ENCODE data around the gene NGRN.

NGRN gene

DNA sequence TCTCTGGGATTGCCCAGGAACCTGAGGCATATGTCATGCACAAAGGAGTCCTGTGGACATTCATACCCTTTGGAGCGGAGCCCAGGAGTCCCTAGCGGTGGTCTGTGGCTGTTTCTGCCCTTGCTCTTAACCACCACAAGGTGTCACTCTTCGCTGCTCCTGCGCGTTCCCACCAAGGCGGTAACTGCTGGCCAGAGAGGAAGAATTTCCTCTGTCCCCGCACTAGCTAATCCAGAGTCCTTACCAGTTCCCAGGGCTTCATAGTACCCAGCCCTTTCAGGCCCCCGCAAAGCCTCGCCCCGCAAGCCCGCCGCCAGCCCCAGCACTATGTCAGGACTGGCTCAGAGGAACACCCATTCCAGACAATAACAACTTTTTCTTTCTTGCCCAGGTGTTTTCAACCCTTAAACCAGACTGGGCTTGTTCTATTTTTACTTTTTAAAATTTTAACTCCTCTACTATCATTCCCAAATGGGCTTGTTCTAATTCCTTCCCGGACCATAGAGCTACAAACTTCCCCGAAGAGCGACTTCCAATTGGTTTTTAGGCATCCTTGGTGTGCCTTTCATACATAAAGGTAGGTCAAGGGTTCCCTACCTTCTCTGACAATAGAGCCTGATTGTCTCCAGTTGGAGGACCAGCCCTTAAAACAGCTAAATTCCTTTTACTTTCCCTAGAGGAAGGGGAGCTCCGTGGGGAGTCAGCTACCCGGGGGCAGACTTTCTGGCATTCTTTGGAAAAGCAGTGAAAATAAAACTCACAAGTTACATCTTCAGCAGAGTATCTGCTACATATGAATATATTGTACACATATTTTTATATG is 54.8 kb downstream of the NGRN start:
- DNase-seq: peak; percentile 58

DNA sequence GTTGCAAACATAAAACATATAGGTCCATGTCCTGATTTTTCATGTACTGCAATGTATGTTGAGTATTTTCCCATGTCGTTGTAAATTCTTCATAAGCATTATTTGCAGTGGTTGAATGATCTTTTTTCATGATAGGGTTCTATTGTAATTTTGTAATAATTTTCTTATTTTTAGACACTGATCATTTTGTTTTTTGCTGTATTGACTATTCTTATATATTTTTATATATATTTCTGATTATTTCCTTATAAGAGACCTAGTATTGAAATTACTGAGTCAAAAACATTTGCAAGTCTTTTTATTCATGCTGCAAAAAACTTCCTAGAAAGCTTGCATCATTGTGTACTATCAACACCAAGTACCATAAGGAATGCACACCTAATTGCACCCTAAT is 55.4 kb downstream of the NGRN start:
- no peak for DNase-seq
